ENCODE data around the gene SPEG. TPM values are rescaled to one million over a fixed set of nuclear protein-coding genes. Genes with fewer than 3 reads are reported as not detected.

Gene SPEG
- total RNA-seq, 2 experiments from 2014 or later = 0.46 TPM; not detected in 1

DNA sequence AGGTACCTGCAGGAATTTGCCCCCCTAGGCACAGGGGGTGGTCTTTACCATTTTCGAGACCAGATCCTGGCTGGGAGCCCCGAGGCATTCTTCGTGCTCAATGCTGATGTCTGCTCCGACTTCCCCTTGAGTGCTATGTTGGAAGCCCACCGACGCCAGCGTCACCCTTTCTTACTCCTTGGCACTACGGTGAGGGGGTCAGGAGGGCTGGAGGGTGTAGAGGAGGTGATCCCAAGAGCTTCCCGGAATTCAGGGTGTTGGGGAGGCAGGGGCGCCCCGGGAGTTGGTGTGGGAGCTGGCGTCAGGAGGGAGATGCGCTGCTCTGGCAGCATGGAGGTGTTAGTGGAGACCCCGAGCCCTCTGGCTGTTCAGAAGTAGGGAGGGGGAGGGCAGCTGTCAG, 67.2 kb downstream of the SPEG start:
- DNase-seq (ENCODE audit: low spot score) = no peak
- H3K4me2 ChIP-seq (ENCODE audit: low read length) = no peak overlapping the region
- peaks cover 15% of the 10 kb centered on the region for H3K4me1 ChIP-seq (ENCODE audit: insufficient read depth, low read length, poor library complexity, severe bottlenecking)
- no peak overlapping the region for H2AFZ ChIP-seq (ENCODE audit: low read length)
- intact Hi-C loops (cut with micrococcal nuclease; ENCODE audit: unreplicated experiment) = no loop called here
- H3K27ac ChIP-seq (ENCODE audit: low read depth, low read length, poor library complexity, severe bottlenecking) = no peak overlapping the region
- no peaks in the 10 kb centered on the region for H3K79me2 ChIP-seq (ENCODE audit: insufficient read depth, low read depth, low read length)
- no peaks in the 10 kb centered on the region for H3K9me3 ChIP-seq (ENCODE audit: low read length)
- no peak overlapping the region for H3K4me3 ChIP-seq (ENCODE audit: low read depth, low read length, poor library complexity, severe bottlenecking)
- CTCF ChIA-PET (ENCODE audit: unreplicated experiment) = no interaction called here
- H3K36me3 ChIP-seq (ENCODE audit: insufficient read depth, low read length) = no peaks in the 10 kb centered on the region
- no peaks in the 10 kb centered on the region for H4K20me1 ChIP-seq (ENCODE audit: insufficient read depth, low read length)
- POLR2A ChIA-PET = no interaction called here
- TF ChIP-seq, protein P1, sequence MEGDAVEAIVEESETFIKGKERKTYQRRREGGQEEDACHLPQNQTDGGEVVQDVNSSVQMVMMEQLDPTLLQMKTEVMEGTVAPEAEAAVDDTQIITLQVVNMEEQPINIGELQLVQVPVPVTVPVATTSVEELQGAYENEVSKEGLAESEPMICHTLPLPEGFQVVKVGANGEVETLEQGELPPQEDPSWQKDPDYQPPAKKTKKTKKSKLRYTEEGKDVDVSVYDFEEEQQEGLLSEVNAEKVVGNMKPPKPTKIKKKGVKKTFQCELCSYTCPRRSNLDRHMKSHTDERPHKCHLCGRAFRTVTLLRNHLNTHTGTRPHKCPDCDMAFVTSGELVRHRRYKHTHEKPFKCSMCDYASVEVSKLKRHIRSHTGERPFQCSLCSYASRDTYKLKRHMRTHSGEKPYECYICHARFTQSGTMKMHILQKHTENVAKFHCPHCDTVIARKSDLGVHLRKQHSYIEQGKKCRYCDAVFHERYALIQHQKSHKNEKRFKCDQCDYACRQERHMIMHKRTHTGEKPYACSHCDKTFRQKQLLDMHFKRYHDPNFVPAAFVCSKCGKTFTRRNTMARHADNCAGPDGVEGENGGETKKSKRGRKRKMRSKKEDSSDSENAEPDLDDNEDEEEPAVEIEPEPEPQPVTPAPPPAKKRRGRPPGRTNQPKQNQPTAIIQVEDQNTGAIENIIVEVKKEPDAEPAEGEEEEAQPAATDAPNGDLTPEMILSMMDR (conservative IDR thresholded peaks at IDR 0.05; ENCODE audit: low read length) = no peak
- TF ChIP-seq EZH2phosphoT487 (IDR thresholded peaks at IDR 0.05; ENCODE audit: borderline replicate concordance, low read depth, low read length) = no peak
- no TSS peak for BruUV-seq (replicated peaks)
- H3K9me2 ChIP-seq (ENCODE audit: insufficient read depth, low read length) = no peaks in the 10 kb centered on the region

DNA sequence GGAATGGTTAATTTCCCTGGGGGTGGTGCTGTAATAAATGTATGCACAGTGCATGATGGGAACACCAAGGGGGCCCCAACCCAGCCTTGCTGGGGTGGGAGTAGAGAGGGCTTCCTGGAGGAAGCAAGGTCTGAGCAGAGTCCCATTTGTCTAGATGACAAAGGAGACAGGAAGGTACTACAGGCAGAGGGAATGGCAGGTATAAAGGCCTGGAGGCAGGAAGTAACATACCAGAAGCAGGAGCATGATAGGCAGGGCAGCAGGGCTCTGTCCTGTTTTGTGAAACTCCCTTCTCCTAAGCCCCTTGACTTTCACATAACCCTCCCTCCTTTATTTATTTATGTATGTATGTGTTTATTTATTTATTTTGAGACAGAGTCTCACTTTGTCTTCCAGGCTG, 68.0 kb downstream of the SPEG start:
- ChIA-PET POLR2A (no interaction called here), CTCF (ENCODE audit: unreplicated experiment) (no interaction called here)
- Histone ChIP-seq H3K4me1 (ENCODE audit: insufficient read depth, low read length, poor library complexity, severe bottlenecking) (peaks cover 13% of the 10 kb centered on the region), H3K27ac (ENCODE audit: low read depth, low read length, poor library complexity, severe bottlenecking) (no peak overlapping the region), H3K36me3 (ENCODE audit: insufficient read depth, low read length) (no peaks in the 10 kb centered on the region), H3K9me2 (ENCODE audit: insufficient read depth, low read length) (no peaks in the 10 kb centered on the region), H3K9me3 (ENCODE audit: low read length) (no peaks in the 10 kb centered on the region), H3K4me3 (ENCODE audit: low read depth, low read length, poor library complexity, severe bottlenecking) (no peak overlapping the region), H3K4me2 (ENCODE audit: low read length) (no peak overlapping the region), H4K20me1 (ENCODE audit: insufficient read depth, low read length) (no peaks in the 10 kb centered on the region), H2AFZ (ENCODE audit: low read length) (no peak overlapping the region), H3K79me2 (ENCODE audit: insufficient read depth, low read depth, low read length) (no peaks in the 10 kb centered on the region)
- intact Hi-C loops (cut with micrococcal nuclease; ENCODE audit: unreplicated experiment) = no loop called here
- no peak for DNase-seq (ENCODE audit: low spot score)
- TF ChIP-seq, protein P1 (conservative IDR thresholded peaks at IDR 0.05; ENCODE audit: low read length) = no peak
- no peak for TF ChIP-seq EZH2phosphoT487 (IDR thresholded peaks at IDR 0.05; ENCODE audit: borderline replicate concordance, low read depth, low read length)
- BruUV-seq (replicated peaks) = no TSS peak

DNA sequence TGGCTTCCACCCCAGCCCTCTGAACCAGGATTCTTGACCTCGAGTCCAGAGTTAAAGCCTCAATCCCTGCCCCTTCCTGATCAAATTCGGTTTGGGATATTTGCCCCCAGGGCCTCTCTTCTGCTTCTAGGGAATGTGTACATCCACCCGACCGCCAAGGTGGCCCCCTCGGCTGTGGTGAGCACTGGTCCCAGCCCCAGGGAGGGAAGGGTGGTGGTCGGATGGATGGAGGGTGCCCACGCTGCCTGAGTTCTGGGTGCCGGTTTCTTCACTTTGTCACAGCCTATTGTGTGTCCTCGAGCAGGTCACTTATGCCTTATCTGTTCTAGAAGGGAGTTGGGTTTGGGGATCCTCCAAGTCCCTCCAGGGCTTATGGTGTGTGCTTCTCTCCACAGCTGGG, 70.9 kb downstream of the SPEG start:
- intact Hi-C loops (cut with micrococcal nuclease; ENCODE audit: unreplicated experiment) = no loop called here
- no peaks in the 10 kb centered on the region for H3K79me2 ChIP-seq (ENCODE audit: insufficient read depth, low read depth, low read length)
- no peaks in the 10 kb centered on the region for H3K36me3 ChIP-seq (ENCODE audit: insufficient read depth, low read length)
- no peak for TF ChIP-seq EZH2phosphoT487 (IDR thresholded peaks at IDR 0.05; ENCODE audit: borderline replicate concordance, low read depth, low read length)
- TF ChIP-seq, protein P1 (conservative IDR thresholded peaks at IDR 0.05; ENCODE audit: low read length) = no peak
- H2AFZ ChIP-seq (ENCODE audit: low read length) = no peak overlapping the region
- no TSS peak for BruUV-seq (replicated peaks)
- H3K9me3 ChIP-seq (ENCODE audit: low read length) = no peaks in the 10 kb centered on the region
- DNase-seq (ENCODE audit: low spot score) = no peak
- H3K9me2 ChIP-seq (ENCODE audit: insufficient read depth, low read length) = no peaks in the 10 kb centered on the region
- H3K4me1 ChIP-seq (ENCODE audit: insufficient read depth, low read length, poor library complexity, severe bottlenecking) = peaks cover 10% of the 10 kb centered on the region
- H3K4me2 ChIP-seq (ENCODE audit: low read length) = no peak overlapping the region
- H3K27ac ChIP-seq (ENCODE audit: low read depth, low read length, poor library complexity, severe bottlenecking) = no peak overlapping the region
- H3K4me3 ChIP-seq (ENCODE audit: low read depth, low read length, poor library complexity, severe bottlenecking) = no peak overlapping the region
- ChIA-PET CTCF (ENCODE audit: unreplicated experiment) (no interaction called here), POLR2A (no interaction called here)
- H4K20me1 ChIP-seq (ENCODE audit: insufficient read depth, low read length) = no peaks in the 10 kb centered on the region
